Measurements from ENCODE around the gene MAP3K15. TPM values are rescaled to one million over a fixed set of nuclear protein-coding genes. Genes with fewer than 3 reads are reported as not detected.

Gene MAP3K15
- total RNA-seq, 4 donors from 2014 or later, result not detected

- TF ChIP-seq CTCF (IDR thresholded peaks at IDR 0.05; ENCODE audit: low read depth), result no peak
These were observed 24.4 kb upstream of the MAP3K15 start for GRCh38 chrX:19539665-19540064.

- no peak for TF ChIP-seq CTCF (IDR thresholded peaks at IDR 0.05; ENCODE audit: low read depth)
These were observed 20.2 kb upstream of the MAP3K15 start for GRCh38 chrX:19535476-19535875.

- no peak for TF ChIP-seq CTCF (IDR thresholded peaks at IDR 0.05; ENCODE audit: low read depth)
These were observed 17.4 kb upstream of the MAP3K15 start for GRCh38 chrX:19532709-19533108.

GRCh38 chrX:19517965-19518364 is 2.7 kb upstream of the MAP3K15 start:
- TF ChIP-seq CTCF (IDR thresholded peaks at IDR 0.05; ENCODE audit: low read depth), result no peak

GRCh38 chrX:19515615-19516105 is 352 bp upstream of the MAP3K15 start:
- no peak for TF ChIP-seq CTCF (IDR thresholded peaks at IDR 0.05; ENCODE audit: low read depth)

GRCh38 chrX:19513383-19513782 is 1.9 kb downstream of the MAP3K15 start:
- no peak for TF ChIP-seq CTCF (IDR thresholded peaks at IDR 0.05; ENCODE audit: low read depth)

- TF ChIP-seq CTCF (IDR thresholded peaks at IDR 0.05; ENCODE audit: low read depth), result no peak
These were observed 2.3 kb downstream of the MAP3K15 start for GRCh38 chrX:19512961-19513360.
